ENCODE data around the gene ABTB2.
"Not testable (repeated sequence)": the region's sequence is repeated elsewhere in the genome, so short reads cannot be mapped to it uniquely, and the experiment has no call there.

The ABTB2 gene

GRCh38 chr11:34185926-34186841 lies 171.6 kb downstream of the ABTB2 start:
- DNase-seq (ENCODE audit: low read depth): no peak

- no peak for DNase-seq (ENCODE audit: low read depth)
Observed at GRCh38 chr11:34184505-34185015, 173.2 kb downstream of the ABTB2 start.

- no peak for DNase-seq (ENCODE audit: low read depth)
Observed at GRCh38 chr11:34183848-34184391, 173.9 kb downstream of the ABTB2 start.

GRCh38 chr11:34182921-34183685 lies 174.7 kb downstream of the ABTB2 start:
- no peak for DNase-seq (ENCODE audit: low read depth)

- no peak for DNase-seq (ENCODE audit: low read depth)
Observed at GRCh38 chr11:34182425-34182824, 175.4 kb downstream of the ABTB2 start.

GRCh38 chr11:34181856-34182405 lies 175.9 kb downstream of the ABTB2 start:
- no peak for DNase-seq (ENCODE audit: low read depth)

- DNase-seq (ENCODE audit: low read depth): no peak
Observed at GRCh38 chr11:34181251-34181650, 176.6 kb downstream of the ABTB2 start.

- DNase-seq (ENCODE audit: low read depth): not testable (repeated sequence)
Observed at GRCh38 chr11:34180814-34181165, 177.0 kb downstream of the ABTB2 start.

- no peak for DNase-seq (ENCODE audit: low read depth)
Observed at GRCh38 chr11:34180040-34180813, 177.6 kb downstream of the ABTB2 start.

- DNase-seq (ENCODE audit: low read depth): no peak
Observed at GRCh38 chr11:34179026-34179675, 178.7 kb downstream of the ABTB2 start.

- no peak for DNase-seq (ENCODE audit: low read depth)
Observed at GRCh38 chr11:34178209-34178821, 179.5 kb downstream of the ABTB2 start.

GRCh38 chr11:34176751-34177209 lies 181.0 kb downstream of the ABTB2 start:
- DNase-seq (ENCODE audit: low read depth): no peak

GRCh38 chr11:34175284-34176019 lies 182.4 kb downstream of the ABTB2 start:
- DNase-seq (ENCODE audit: low read depth): no peak

GRCh38 chr11:34174412-34175041 lies 183.3 kb downstream of the ABTB2 start:
- DNase-seq (ENCODE audit: low read depth): peak; percentile 76

GRCh38 chr11:34173050-34173449 lies 184.8 kb downstream of the ABTB2 start:
- no peak for DNase-seq (ENCODE audit: low read depth)

- no peak for DNase-seq (ENCODE audit: low read depth)
Observed at GRCh38 chr11:34169686-34170085, 188.1 kb downstream of the ABTB2 start.

GRCh38 chr11:34168642-34169420 lies 189.0 kb downstream of the ABTB2 start:
- DNase-seq (ENCODE audit: low read depth): no peak

- no peak for DNase-seq (ENCODE audit: low read depth)
Observed at GRCh38 chr11:34167961-34168360, 189.8 kb downstream of the ABTB2 start.

All from stimulated activated CD8-positive, alpha-beta memory T cell treated with anti-CD3 and anti-CD28 coated beads, Interleukin-7, amount 100 ng/mL, for 24 hours (primary cell).